ENCODE data around the gene KCNRG.
"Not testable (repeated sequence)": the region's sequence is repeated elsewhere in the genome, so short reads cannot be mapped to it uniquely, and the experiment has no call there.

The KCNRG gene

DNA sequence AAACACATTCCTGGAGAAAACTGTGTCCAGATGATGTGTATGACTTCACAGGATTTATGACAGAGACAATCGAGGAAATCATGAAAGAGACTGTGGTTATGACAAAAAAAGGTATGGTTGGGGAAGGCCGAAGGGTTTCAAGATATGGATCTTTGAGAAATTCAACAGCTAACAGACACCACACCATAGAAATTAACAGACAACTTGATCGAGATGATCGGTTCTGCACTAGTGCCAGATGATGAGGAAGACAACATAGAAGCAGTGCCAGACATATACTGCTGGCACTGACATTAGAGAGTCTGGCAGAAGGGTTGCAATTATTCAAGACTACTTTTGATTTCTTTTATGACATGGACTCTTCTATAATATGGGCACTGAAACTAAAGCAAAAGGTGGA lies 37.2 kb downstream of the KCNRG start:
- no peaks in the 10 kb centered on the region for H3K4me1 ChIP-seq (ENCODE audit: control insufficient read depth in 1 of 2, insufficient read depth in 2 of 2, low read length in 2 of 2)
- no peaks in the 10 kb centered on the region for H3K36me3 ChIP-seq (ENCODE audit: control insufficient read depth in 1 of 2, insufficient read depth in 2 of 2, low read length in 2 of 2)
- no peak overlapping the region for H3K27ac ChIP-seq (ENCODE audit: low read length)
- no peak overlapping the region for H3K4me3 ChIP-seq (ENCODE audit: low read depth in 1 of 2, low read length in 2 of 2)
- no peaks in the 10 kb centered on the region for H3K27me3 ChIP-seq (ENCODE audit: low read depth, low read length)
- H3K9me3 ChIP-seq (ENCODE audit: control insufficient read depth in 1 of 2, low read length in 2 of 2): no peaks in the 10 kb centered on the region

DNA sequence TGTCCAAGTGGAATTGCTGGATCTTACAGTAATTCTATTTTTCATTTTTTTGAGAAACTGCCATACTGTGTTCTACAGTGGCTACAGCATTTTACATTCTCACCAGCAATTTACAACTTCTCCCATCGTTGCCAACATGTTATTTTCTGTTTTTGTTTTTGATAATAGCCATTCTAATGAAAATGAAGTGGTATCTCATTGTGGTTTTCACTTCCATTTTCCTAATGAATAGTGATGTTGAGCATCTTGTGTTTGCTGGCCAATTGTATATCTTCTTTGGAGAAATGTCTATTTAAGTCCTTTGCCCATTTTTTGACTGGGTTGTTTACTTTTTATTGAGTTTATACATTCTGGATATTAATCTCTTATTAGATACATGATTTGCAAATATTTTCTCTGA lies 38.6 kb downstream of the KCNRG start:
- Histone ChIP-seq H3K36me3 (ENCODE audit: control insufficient read depth in 1 of 2, insufficient read depth in 2 of 2, low read length in 2 of 2) (no peaks in the 10 kb centered on the region), H3K9me3 (ENCODE audit: control insufficient read depth in 1 of 2, low read length in 2 of 2) (no peaks in the 10 kb centered on the region), H3K27ac (ENCODE audit: low read length) (no peak overlapping the region), H3K4me1 (ENCODE audit: control insufficient read depth in 1 of 2, insufficient read depth in 2 of 2, low read length in 2 of 2) (no peaks in the 10 kb centered on the region), H3K27me3 (ENCODE audit: low read depth, low read length) (no peaks in the 10 kb centered on the region), H3K4me3 (ENCODE audit: low read depth in 1 of 2, low read length in 2 of 2) (no peak overlapping the region)

GRCh38 chr13:50055454-50055853 lies 40.2 kb downstream of the KCNRG start:
- Histone ChIP-seq H3K27ac (ENCODE audit: low read length) (no peak overlapping the region), H3K36me3 (ENCODE audit: control insufficient read depth in 1 of 2, insufficient read depth in 2 of 2, low read length in 2 of 2) (no peaks in the 10 kb centered on the region), H3K9me3 (ENCODE audit: control insufficient read depth in 1 of 2, low read length in 2 of 2) (no peaks in the 10 kb centered on the region), H3K4me3 (ENCODE audit: low read depth in 1 of 2, low read length in 2 of 2) (peak overlapping the region in 1 of 2 donors; percentile 37), H3K4me1 (ENCODE audit: control insufficient read depth in 1 of 2, insufficient read depth in 2 of 2, low read length in 2 of 2) (no peaks in the 10 kb centered on the region), H3K27me3 (ENCODE audit: low read depth, low read length) (no peaks in the 10 kb centered on the region)

DNA sequence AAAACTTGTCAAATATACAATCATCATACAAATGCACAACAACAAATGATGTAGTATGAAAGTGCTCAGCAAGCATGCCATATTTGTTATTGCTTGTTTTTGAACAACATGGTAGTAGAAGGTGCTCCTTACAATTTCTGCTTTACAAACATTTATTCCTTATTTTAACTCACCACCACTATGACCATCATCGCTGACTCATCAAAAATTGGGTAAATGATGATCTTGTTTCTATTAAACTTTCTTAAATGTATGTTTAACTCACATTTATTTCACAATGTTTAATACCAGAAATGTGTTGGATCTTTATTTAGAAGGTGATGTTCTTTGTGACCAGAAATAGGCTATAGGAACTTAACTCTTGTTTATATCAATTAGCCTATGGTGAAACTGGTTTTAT lies 45.5 kb downstream of the KCNRG start:
- Histone ChIP-seq H3K27me3 (ENCODE audit: low read depth, low read length) (no peaks in the 10 kb centered on the region), H3K27ac (ENCODE audit: low read length) (no peak overlapping the region), H3K9me3 (ENCODE audit: control insufficient read depth in 1 of 2, low read length in 2 of 2) (no peaks in the 10 kb centered on the region), H3K4me1 (ENCODE audit: control insufficient read depth in 1 of 2, insufficient read depth in 2 of 2, low read length in 2 of 2) (no peaks in the 10 kb centered on the region), H3K36me3 (ENCODE audit: control insufficient read depth in 1 of 2, insufficient read depth in 2 of 2, low read length in 2 of 2) (no peaks in the 10 kb centered on the region), H3K4me3 (ENCODE audit: low read depth in 1 of 2, low read length in 2 of 2) (no peak overlapping the region)

DNA sequence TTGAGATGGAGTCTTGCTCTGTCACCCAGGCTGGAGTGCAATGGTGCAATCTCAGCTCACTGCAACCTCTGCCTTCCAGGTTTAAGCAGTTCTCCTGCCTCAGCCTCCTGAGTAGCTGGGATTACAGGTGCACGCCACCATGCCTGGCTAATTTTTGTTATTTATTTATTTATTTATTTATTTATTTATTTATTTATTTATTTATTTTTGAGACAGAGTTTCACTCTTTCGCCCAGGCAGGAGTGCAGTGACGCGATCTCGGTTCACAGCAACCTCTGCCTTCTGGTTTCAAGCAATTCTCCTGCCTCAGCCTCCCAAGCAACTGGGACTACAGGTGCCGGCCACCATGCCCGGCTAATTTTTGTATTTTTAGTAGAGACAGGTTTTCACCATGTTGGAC lies 47.1 kb downstream of the KCNRG start:
- H3K36me3 ChIP-seq (ENCODE audit: control insufficient read depth in 1 of 2, insufficient read depth in 2 of 2, low read length in 2 of 2): not testable (repeated sequence)

GRCh38 chr13:50065712-50066111 lies 50.5 kb downstream of the KCNRG start:
- no peak overlapping the region for H3K4me3 ChIP-seq (ENCODE audit: low read depth in 1 of 2, low read length in 2 of 2)
- H3K27me3 ChIP-seq (ENCODE audit: low read depth, low read length): no peaks in the 10 kb centered on the region
- H3K9me3 ChIP-seq (ENCODE audit: control insufficient read depth in 1 of 2, low read length in 2 of 2): no peaks in the 10 kb centered on the region
- H3K27ac ChIP-seq (ENCODE audit: low read length): no peak overlapping the region
- H3K36me3 ChIP-seq (ENCODE audit: control insufficient read depth in 1 of 2, insufficient read depth in 2 of 2, low read length in 2 of 2): no peaks in the 10 kb centered on the region
- H3K4me1 ChIP-seq (ENCODE audit: control insufficient read depth in 1 of 2, insufficient read depth in 2 of 2, low read length in 2 of 2): no peaks in the 10 kb centered on the region

More for the DNA sequence above, 47.1 kb downstream of the KCNRG start:
- not testable (repeated sequence) for H3K4me3 ChIP-seq (ENCODE audit: low read depth in 1 of 2, low read length in 2 of 2); H3K27me3 ChIP-seq (ENCODE audit: low read depth, low read length); H3K27ac ChIP-seq (ENCODE audit: low read length); H3K4me1 ChIP-seq (ENCODE audit: control insufficient read depth in 1 of 2, insufficient read depth in 2 of 2, low read length in 2 of 2); H3K9me3 ChIP-seq (ENCODE audit: control insufficient read depth in 1 of 2, low read length in 2 of 2)

DNA sequence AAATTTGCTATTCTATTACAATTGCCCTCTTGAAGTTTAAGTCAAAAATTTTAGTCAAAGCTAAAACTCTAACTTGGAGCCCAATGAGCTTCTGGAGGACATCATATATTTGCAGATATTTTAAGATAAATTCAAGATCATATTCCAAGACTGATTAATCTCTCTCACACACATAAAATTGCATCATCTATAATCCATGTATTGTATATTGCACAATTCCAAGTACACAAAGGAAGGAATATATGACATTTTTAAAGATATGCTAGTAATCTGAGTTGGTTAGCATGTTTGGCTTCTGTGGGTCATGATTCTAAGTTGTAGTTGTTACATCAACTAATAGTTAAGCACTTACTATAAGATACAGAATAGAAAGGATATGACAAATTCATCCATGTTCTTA lies 53.3 kb downstream of the KCNRG start:
- no peak overlapping the region for H3K4me3 ChIP-seq (ENCODE audit: low read depth in 1 of 2, low read length in 2 of 2)
- no peaks in the 10 kb centered on the region for H3K9me3 ChIP-seq (ENCODE audit: control insufficient read depth in 1 of 2, low read length in 2 of 2)
- H3K27ac ChIP-seq (ENCODE audit: low read length): no peak overlapping the region
- H3K4me1 ChIP-seq (ENCODE audit: control insufficient read depth in 1 of 2, insufficient read depth in 2 of 2, low read length in 2 of 2): peaks cover 0 to 13% of the 10 kb centered on the region in 2 donors
- no peaks in the 10 kb centered on the region for H3K27me3 ChIP-seq (ENCODE audit: low read depth, low read length)
- H3K36me3 ChIP-seq (ENCODE audit: control insufficient read depth in 1 of 2, insufficient read depth in 2 of 2, low read length in 2 of 2): no peaks in the 10 kb centered on the region

DNA sequence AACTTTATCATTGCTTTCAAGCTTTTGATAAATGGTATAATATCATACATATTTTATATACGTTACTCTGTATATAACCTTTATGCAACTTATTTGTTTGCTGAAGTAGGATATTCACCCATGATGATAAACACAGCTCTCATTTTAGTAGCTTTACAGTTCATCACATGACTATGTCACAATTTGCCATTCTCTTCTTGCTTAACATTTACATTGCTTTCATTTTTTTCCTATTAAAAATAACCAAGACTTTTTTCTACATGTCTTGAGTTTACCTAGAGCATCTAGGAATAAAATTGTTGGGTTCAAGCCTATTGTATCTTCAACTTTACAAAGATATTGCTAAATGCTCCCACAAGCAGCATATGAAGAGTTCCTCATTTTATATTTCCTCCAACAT lies 54.0 kb downstream of the KCNRG start:
- Histone ChIP-seq H3K9me3 (ENCODE audit: control insufficient read depth in 1 of 2, low read length in 2 of 2) (no peaks in the 10 kb centered on the region), H3K36me3 (ENCODE audit: control insufficient read depth in 1 of 2, insufficient read depth in 2 of 2, low read length in 2 of 2) (no peaks in the 10 kb centered on the region), H3K4me3 (ENCODE audit: low read depth in 1 of 2, low read length in 2 of 2) (no peak overlapping the region), H3K27me3 (ENCODE audit: low read depth, low read length) (no peaks in the 10 kb centered on the region), H3K4me1 (ENCODE audit: control insufficient read depth in 1 of 2, insufficient read depth in 2 of 2, low read length in 2 of 2) (peaks cover 0 to 13% of the 10 kb centered on the region in 2 donors), H3K27ac (ENCODE audit: low read length) (no peak overlapping the region)

DNA sequence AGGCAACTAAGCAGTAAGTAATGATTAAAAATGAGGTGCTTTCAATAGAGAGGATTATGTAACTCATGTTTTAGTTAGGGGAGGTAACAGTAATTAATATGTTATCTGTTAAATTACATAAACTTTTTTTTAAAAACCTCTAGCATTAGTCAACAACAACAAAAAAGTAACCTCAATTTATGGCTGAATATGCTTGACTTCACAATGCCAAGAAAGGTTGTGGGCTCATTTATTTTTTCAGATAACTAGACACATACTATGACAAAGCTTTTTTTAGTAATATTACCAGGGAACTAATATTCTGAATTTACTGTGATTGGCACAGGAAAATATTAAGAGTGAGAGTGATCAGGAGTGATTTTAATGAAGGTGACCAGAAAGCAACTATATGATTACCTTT lies 54.9 kb downstream of the KCNRG start:
- Histone ChIP-seq H3K4me1 (ENCODE audit: control insufficient read depth in 1 of 2, insufficient read depth in 2 of 2, low read length in 2 of 2) (peaks cover 0 to 13% of the 10 kb centered on the region in 2 donors), H3K27ac (ENCODE audit: low read length) (no peak overlapping the region), H3K27me3 (ENCODE audit: low read depth, low read length) (no peaks in the 10 kb centered on the region), H3K36me3 (ENCODE audit: control insufficient read depth in 1 of 2, insufficient read depth in 2 of 2, low read length in 2 of 2) (no peaks in the 10 kb centered on the region), H3K9me3 (ENCODE audit: control insufficient read depth in 1 of 2, low read length in 2 of 2) (no peaks in the 10 kb centered on the region), H3K4me3 (ENCODE audit: low read depth in 1 of 2, low read length in 2 of 2) (no peak overlapping the region)

Measured in muscle layer of duodenum (tissue), 2 donors.